GM23338 (cell line): ENCODE measurements around the gene VPS54. TPM values are rescaled to one million over a fixed set of nuclear protein-coding genes. Genes with fewer than 3 reads are reported as not detected.

Experiments used
- ATAC-seq: fragments of 200-7000 bp; cut with Tn5 transposase; 3 replicates; pipeline ENCODE4 v1.9.1; 2020
- DNase-seq: peaks from one replicate; pipeline ENCODE4 v3.0.0-alpha.2; 2015; ENCODE audit warnings: low spot score
- H2AFZ ChIP-seq: fragments of 200-600 bp; sonication (generic); 2 replicates; pipeline ENCODE4 v1.8.0; 2016; ENCODE audit warnings: antibody characterized with exemption, mild to moderate bottlenecking, moderate library complexity
- H3F3A ChIP-seq: fragments of 200-600 bp; sonication (generic); replicated peaks from 2 replicates; pipeline ENCODE4 v1.8.0; 2017; ENCODE audit warnings: antibody characterized with exemption, mixed run types, low read depth
- H3K27ac ChIP-seq: fragments of 200-600 bp; sonication (generic); 2 replicates; pipeline ENCODE4 v1.6.1; 2016; ENCODE audit warnings: low read depth
- H3K27me3 ChIP-seq: fragments of 200-600 bp; sonication (generic); 2 replicates; pipeline ENCODE4 v1.8.0; 2016; ENCODE audit warnings: mild to moderate bottlenecking, mixed run types, moderate library complexity; ENCODE audit not compliant: insufficient read depth
- H3K36me3 ChIP-seq: fragments of 200-600 bp; sonication (generic); 2 replicates; pipeline ENCODE4 v1.8.0; 2016; ENCODE audit warnings: mild to moderate bottlenecking; ENCODE audit not compliant: insufficient read depth
- H3K4me1 ChIP-seq: fragments of 200-600 bp; sonication (generic); 2 replicates; pipeline ENCODE4 v1.8.0; 2016; ENCODE audit warnings: mild to moderate bottlenecking, moderate library complexity; ENCODE audit not compliant: insufficient read depth
- H3K4me2 ChIP-seq: fragments of 200-600 bp; sonication (generic); 2 replicates; pipeline ENCODE4 v1.7.1; 2017; ENCODE audit warnings: mixed run types
- H3K4me3 ChIP-seq: fragments of 200-600 bp; sonication (generic); 2 replicates; pipeline ENCODE4 v1.6.1; 2016; ENCODE audit warnings: mixed run types
- H3K79me2 ChIP-seq: fragments of 200-600 bp; sonication (generic); replicated peaks from 2 replicates; pipeline ENCODE4 v1.8.0; 2017; ENCODE audit warnings: mild to moderate bottlenecking; ENCODE audit not compliant: insufficient read depth
- H3K9me2 ChIP-seq: fragments of 200-600 bp; sonication (generic); 2 replicates; pipeline ENCODE4 v1.8.0; 2017; ENCODE audit not compliant: insufficient read depth
- H4K20me1 ChIP-seq: fragments of 200-600 bp; sonication (generic); replicated peaks from 2 replicates; pipeline ENCODE4 v1.8.0; 2017; ENCODE audit warnings: mild to moderate bottlenecking; ENCODE audit not compliant: insufficient read depth
- H3K27ac Mint-ChIP-seq: 2 replicates; pipeline ENCODE4 v1.8.0; 2020; ENCODE audit warnings: inconsistent platforms, mild to moderate bottlenecking, moderate library complexity, mixed read lengths
- H3K27me3 Mint-ChIP-seq: 3 replicates; pipeline ENCODE4 v1.8.0; 2022; ENCODE audit warnings: low read depth, mild to moderate bottlenecking, moderate library complexity, mixed read lengths, inconsistent platforms; ENCODE audit not compliant: insufficient read depth, poor library complexity
- H3K36me3 Mint-ChIP-seq: 3 replicates; pipeline ENCODE4 v1.8.0; 2021; ENCODE audit warnings: low read depth, mild to moderate bottlenecking, inconsistent platforms, moderate library complexity, mixed read lengths
- H3K4me1 Mint-ChIP-seq: 3 replicates; pipeline ENCODE4 v1.8.0; 2020; ENCODE audit warnings: mild to moderate bottlenecking, inconsistent platforms, mixed read lengths
- H3K4me3 Mint-ChIP-seq: 3 replicates; pipeline ENCODE4 v1.8.0; 2021; ENCODE audit warnings: moderate library complexity, mild to moderate bottlenecking, inconsistent platforms, mixed read lengths
- H3K9me3 Mint-ChIP-seq: 3 replicates; pipeline ENCODE4 v1.8.0; 2020; ENCODE audit warnings: moderate library complexity, mild to moderate bottlenecking, inconsistent platforms, mixed read lengths
- CREB1 ChIP-seq: fragments of 250-450 bp; sonication (Bioruptor Pico); IDR thresholded peaks from 2 replicates; pipeline ENCODE4 v1.5.0; 2020; ENCODE audit warnings: low read depth, mild to moderate bottlenecking, moderate library complexity
- CTCF ChIP-seq, 2 experiments: fragments of 200-600 bp in 1 of 2; sonication (generic) in 1 of 2; conservative IDR thresholded peaks; 2 replicates each; pipeline versions ENCODE4 v1.5.1 to v1.6.1; 2016 to 2017; ENCODE audit warnings: antibody characterized with exemption in 2 of 2, low read depth in 2 of 2, mild to moderate bottlenecking in 2 of 2, moderate library complexity in 1 of 2
- ETS1 ChIP-seq: IDR thresholded peaks from 2 replicates; pipeline ENCODE4 v1.6.1; 2016; ENCODE audit warnings: antibody characterized with exemption
- EZH2 ChIP-seq: fragments of 200-600 bp; sonication (generic); IDR thresholded peaks from one replicate; pipeline ENCODE4 v1.8.0; 2017; ENCODE audit warnings: antibody characterized with exemption, mild to moderate bottlenecking, low read depth; ENCODE audit not compliant: unreplicated experiment
- EZH2phosphoT487 ChIP-seq: fragments of 200-600 bp; sonication (generic); IDR thresholded peaks from one replicate; pipeline ENCODE4 v1.8.1; 2018; ENCODE audit warnings: antibody characterized with exemption; ENCODE audit not compliant: unreplicated experiment
- JUNB ChIP-seq: IDR thresholded peaks from one replicate; pipeline ENCODE4 v1.6.1; 2016; ENCODE audit warnings: antibody characterized with exemption; ENCODE audit not compliant: unreplicated experiment
- NANOG ChIP-seq: IDR thresholded peaks from 2 replicates; pipeline ENCODE4 v1.6.1; 2016; ENCODE audit warnings: antibody characterized with exemption, borderline replicate concordance
- POLR2AphosphoS5 ChIP-seq: IDR thresholded peaks from 2 replicates; pipeline ENCODE4 v1.6.1; 2016; ENCODE audit warnings: antibody characterized with exemption, low read depth
- REST ChIP-seq: IDR thresholded peaks from one replicate; pipeline ENCODE4 v1.6.1; 2018; ENCODE audit warnings: antibody characterized with exemption; ENCODE audit not compliant: unreplicated experiment
- STAT1 ChIP-seq: IDR thresholded peaks from one replicate; pipeline ENCODE4 v1.6.1; 2016; ENCODE audit warnings: antibody characterized with exemption; ENCODE audit not compliant: unreplicated experiment
- ZNF114 ChIP-seq: fragments of 250-450 bp; sonication (Bioruptor Pico); IDR thresholded peaks from 2 replicates; pipeline ENCODE4 v1.5.0; 2020; ENCODE audit warnings: mild to moderate bottlenecking, moderate library complexity
- ZNF331 ChIP-seq: fragments of 250-450 bp; sonication (Bioruptor Pico); IDR thresholded peaks from 2 replicates; pipeline ENCODE4 v1.5.0; 2020; ENCODE audit warnings: low read depth, mild to moderate bottlenecking, moderate library complexity
- ZNF462 ChIP-seq: fragments of 250-450 bp; sonication (Bioruptor Pico); IDR thresholded peaks from 2 replicates; pipeline ENCODE4 v1.5.0; 2020; ENCODE audit warnings: mild to moderate bottlenecking, moderate library complexity
- polyA plus RNA-seq: library from polyadenylated mRNA; unstranded; fragments of >200 nt; fragmentation: Nextera tagmentation; extraction: Ambion mirVana; gene quantifications from 2 replicates; pipeline ENCODE4 v1.2.1, GENCODE V29; 2016
- total RNA-seq: library from RNA; depleted of rRNA; stranded (reverse); fragments of >200 nt; shearing (Covaris generic); gene quantifications from 2 replicates; pipeline ENCODE4 v1.2.3, GENCODE V29; 2014

VPS54 gene
- total and polyA plus RNA-seq, 2 experiments from 2014 or later = 6.6 to 17.0 TPM

- TF ChIP-seq CTCF (conservative IDR thresholded peaks at IDR 0.05; ENCODE audit: low read depth in 2 of 2) (no peak), NANOG (no peak), EZH2 (no peak), REST (no peak), ZNF114 (no peak), JUNB (no peak), ETS1 (no peak), CREB1 (CRISPR knock-in tag) (no peak), ZNF331 (CRISPR knock-in tag) (no peak), POLR2AphosphoS5 (no peak), ZNF462 (CRISPR knock-in tag) (no peak), STAT1 (no peak), EZH2phosphoT487 (no peak)
- no peaks in the 10 kb centered on the region; the same call in 1 of the 2 replicates for H4K20me1 ChIP-seq
Measured at GRCh38 chr2:64014628-64015027, 4.6 kb downstream of the VPS54 start.

More at GRCh38 chr2:64014628-64015027, 4.6 kb downstream of the VPS54 start:
- no peaks in the 10 kb centered on the region for H3K9me2 ChIP-seq
- no peak overlapping the region for H3K4me3 ChIP-seq
- no peaks in the 10 kb centered on the region for H3K36me3 ChIP-seq
- H3K27ac ChIP-seq = no peak overlapping the region
- Mint-ChIP-seq H3K27ac (no peak overlapping the region), H3K4me3 (no peak overlapping the region), H3K36me3 (no peaks in the 10 kb centered on the region; the same call in 1 of the 3 replicates), H3K27me3 (peaks cover 7% of the 10 kb centered on the region), H3K9me3 (no peaks in the 10 kb centered on the region), H3K4me1 (peaks cover 20% of the 10 kb centered on the region)
- H3K79me2 ChIP-seq = peaks cover 85% of the 10 kb centered on the region
- no peak overlapping the region for H2AFZ ChIP-seq
- H3K4me2 ChIP-seq = no peak overlapping the region
- 0 out of 2 replicates have a peak, but pooled peaks cover 5% of the 10 kb centered on the region for H3F3A ChIP-seq
- peaks cover 1% of the 10 kb centered on the region for H3K4me1 ChIP-seq
- no peaks in the 10 kb centered on the region for H3K27me3 ChIP-seq
- DNase-seq = no peak
- no peak for ATAC-seq
